Tibial artery (tissue), 4 donors: ENCODE data around the gene FLOT1.

Experiments
- DNase-seq, 2 donors: peaks; one replicate each; pipeline ENCODE4 v3.0.0-alpha.2; 2019
- H3K27ac ChIP-seq, 2 donors: fragments of 200-600 bp; sonication (generic) in 1 of 2; 1 replicate in 1 of 2; 2 replicates in 1 of 2; pipeline ENCODE4 v1.5.1; 2018 to 2019; ENCODE audit warnings: mild to moderate bottlenecking in 1 of 2
- H3K27me3 ChIP-seq, 2 donors: fragments of 200-600 bp; sonication (generic) in 1 of 2; one replicate each; pipeline versions ENCODE4 v1.5.1 to v1.6.0; 2016 to 2019
- H3K36me3 ChIP-seq, 3 donors: fragments of 200-600 bp; sonication (generic) in 2 of 3; one replicate each; pipeline ENCODE4 v1.5.1; 2016 to 2019; ENCODE audit warnings: mild to moderate bottlenecking in 2 of 3
- H3K4me1 ChIP-seq, 4 donors: fragments of 200-600 bp; sonication (generic) in 2 of 4; 1 replicate in 3 of 4; 2 replicates in 1 of 4; pipeline ENCODE4 v1.5.1; 2016 to 2019
- H3K4me3 ChIP-seq, 2 donors: fragments of 200-600 bp; sonication (generic) in 1 of 2; 1 replicate in 1 of 2; 2 replicates in 1 of 2; pipeline ENCODE4 v1.5.1; 2018 to 2019; ENCODE audit warnings: mild to moderate bottlenecking in 2 of 2
- H3K9me3 ChIP-seq, 3 donors: fragments of 200-600 bp; sonication (generic) in 1 of 3; one replicate each; pipeline ENCODE4 v1.5.1; 2016 to 2019
- CTCF ChIP-seq, 2 experiments: fragments of 200-600 bp in 1 of 2; fragments of 450-650 bp in 1 of 2; IDR thresholded peaks; one replicate each; pipeline ENCODE4 v1.5.1; 2017 to 2019; ENCODE audit warnings: antibody characterized with exemption in 2 of 2, mild to moderate bottlenecking in 1 of 2, moderate library complexity in 1 of 2
- intact Hi-C: fragments of 100-400 bp; cut with DNase I; formaldehyde crosslinking; loops from one replicate; pipeline ENCODE4 v1.15.0; 2023; ENCODE audit warnings: low total_unique reads

Gene FLOT1

GRCh38 chr6:30752157-30752927 lies 9.9 kb upstream of the FLOT1 start:
- Histone ChIP-seq H3K9me3 (no peaks in the 10 kb centered on the region), H3K4me1 (peaks cover 0 to 57% (median 27%) of the 10 kb centered on the region in 4 donors), H3K4me3 (no peak overlapping the region), H3K27me3 (no peaks in the 10 kb centered on the region), H3K27ac (peak overlapping the region; percentile 89 to 90), H3K36me3 (no peaks in the 10 kb centered on the region)
- intact Hi-C loops: no loop called here
- DNase-seq: peak; percentile 98 to 99
- no peak for TF ChIP-seq CTCF (IDR thresholded peaks at IDR 0.05)

GRCh38 chr6:30750379-30750668 lies 7.8 kb upstream of the FLOT1 start:
- Histone ChIP-seq H3K27me3 (no peaks in the 10 kb centered on the region), H3K4me3 (no peak overlapping the region), H3K36me3 (no peaks in the 10 kb centered on the region), H3K27ac (peak overlapping the region; percentile 89 to 90), H3K4me1 (peaks cover 0 to 49% (median 24%) of the 10 kb centered on the region in 4 donors), H3K9me3 (no peaks in the 10 kb centered on the region)
- DNase-seq: no peak
- intact Hi-C loops: no loop called here
- no peak for TF ChIP-seq CTCF (IDR thresholded peaks at IDR 0.05)

GRCh38 chr6:30749554-30750378 lies 7.3 kb upstream of the FLOT1 start:
- Histone ChIP-seq H3K4me3 (no peak overlapping the region), H3K36me3 (no peaks in the 10 kb centered on the region), H3K4me1 (peaks cover 0 to 50% (median 26%) of the 10 kb centered on the region in 4 donors), H3K27ac (peak overlapping the region; percentile 89 to 90), H3K9me3 (no peaks in the 10 kb centered on the region), H3K27me3 (no peaks in the 10 kb centered on the region)
- intact Hi-C loops: loop anchor here (10.0 kb wide), 1 partner anchor 335 kb away; no protein-coding TSS in a partner anchor
- DNase-seq: no peak
- TF ChIP-seq CTCF (IDR thresholded peaks at IDR 0.05): no peak

GRCh38 chr6:30748851-30749540 lies 6.5 kb upstream of the FLOT1 start:
- H3K9me3 ChIP-seq: no peaks in the 10 kb centered on the region
- TF ChIP-seq CTCF (IDR thresholded peaks at IDR 0.05): no peak
- no peak for DNase-seq
- no peaks in the 10 kb centered on the region for H3K36me3 ChIP-seq
- no peak overlapping the region for H3K4me3 ChIP-seq
- no peaks in the 10 kb centered on the region for H3K27me3 ChIP-seq
- H3K27ac ChIP-seq: peak overlapping the region in 1 of 2 donors; percentile 90
- H3K4me1 ChIP-seq: peaks cover 0 to 52% (median 28%) of the 10 kb centered on the region in 4 donors
- intact Hi-C loops: loop anchor here (10.0 kb wide), 1 partner anchor 336 kb away; no protein-coding TSS in a partner anchor

GRCh38 chr6:30747902-30748769 lies 5.6 kb upstream of the FLOT1 start:
- TF ChIP-seq CTCF (IDR thresholded peaks at IDR 0.05): no peak
- Histone ChIP-seq H3K36me3 (no peaks in the 10 kb centered on the region), H3K27ac (no peak overlapping the region), H3K4me3 (no peak overlapping the region), H3K27me3 (no peaks in the 10 kb centered on the region), H3K9me3 (no peaks in the 10 kb centered on the region), H3K4me1 (peaks cover 0 to 52% (median 23%) of the 10 kb centered on the region in 4 donors)
- no peak for DNase-seq
- intact Hi-C loops: loop anchor here (10.0 kb wide), 1 partner anchor 337 kb away; no protein-coding TSS in a partner anchor
